ENCODE data around the gene SLC29A4. TPM values are rescaled to one million over a fixed set of nuclear protein-coding genes. Genes with fewer than 3 reads are reported as not detected.
"Not testable (repeated sequence)": the region's sequence is repeated elsewhere in the genome, so short reads cannot be mapped to it uniquely, and the experiment has no call there.

The SLC29A4 gene
- total RNA-seq, 2 donors from 2014 or later, result 5.3 TPM; not detected in 1

DNA sequence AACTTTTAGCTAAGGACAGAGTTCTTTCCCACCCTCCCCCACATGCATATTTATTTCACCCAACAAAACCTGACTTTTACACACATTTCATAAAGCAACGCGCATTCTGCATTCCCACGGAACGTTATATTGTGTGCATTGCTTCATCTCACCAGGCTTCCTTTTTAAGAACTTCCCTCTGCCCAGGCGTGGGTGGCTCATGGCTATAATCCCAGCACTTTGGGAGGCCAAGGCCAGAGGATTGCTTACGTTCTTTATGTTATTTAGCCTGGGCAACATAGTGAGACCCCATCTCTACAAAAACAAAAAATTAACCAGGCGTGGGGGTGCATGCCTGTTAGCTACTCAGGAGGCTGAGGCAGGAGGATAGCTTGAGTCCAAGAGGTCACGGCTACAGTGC, 14.9 kb upstream of the SLC29A4 start:
- H3K9me3 Mint-ChIP-seq; DNase-seq (ENCODE audit: low spot score in 2 of 2); H3K27ac Mint-ChIP-seq; H3K36me3 Mint-ChIP-seq; ATAC-seq: not testable (repeated sequence)

DNA sequence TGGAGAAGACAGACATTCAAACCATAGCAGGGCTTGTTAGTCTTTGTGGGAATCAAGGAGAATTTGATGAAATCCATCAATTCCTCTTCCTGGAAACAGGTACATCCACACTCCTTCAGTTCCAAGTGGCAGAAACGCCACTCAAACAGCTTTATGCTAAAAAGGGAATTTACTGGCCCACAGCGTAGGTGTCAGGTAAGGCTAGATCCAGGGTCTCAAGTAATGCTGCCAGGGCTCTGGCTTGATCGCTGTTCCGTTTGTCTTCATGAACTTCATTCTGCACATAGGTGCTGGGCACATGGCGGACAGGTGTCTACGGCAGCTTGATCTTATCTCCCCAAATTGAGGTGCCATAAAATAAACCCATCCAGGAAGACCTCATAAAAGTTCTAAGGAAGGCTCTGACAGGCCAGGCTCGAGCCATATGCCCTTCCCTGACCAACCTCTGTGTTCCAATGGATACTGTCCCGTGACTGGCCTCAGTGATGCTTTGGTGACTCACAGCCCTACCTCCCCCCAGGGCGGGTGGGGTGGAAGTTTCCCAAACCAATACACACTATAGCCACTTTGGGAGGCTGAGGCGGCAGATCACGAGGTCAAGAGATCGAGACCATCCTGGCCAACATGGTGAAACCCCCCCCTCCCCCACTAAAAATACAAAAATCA, 12.6 kb upstream of the SLC29A4 start:
- not testable (repeated sequence) for DNase-seq (ENCODE audit: low spot score in 2 of 2); H3K9me3 Mint-ChIP-seq; ATAC-seq; H3K27ac Mint-ChIP-seq; H3K36me3 Mint-ChIP-seq

- ATAC-seq, result no peak
- no peaks in the 10 kb centered on the region for H3K36me3 Mint-ChIP-seq
- no peak for DNase-seq (ENCODE audit: low spot score in 2 of 2)
- no peak overlapping the region for H3K27ac Mint-ChIP-seq
- no peaks in the 10 kb centered on the region for H3K9me3 Mint-ChIP-seq
Observed at GRCh38 chr7:5270788-5271187, 12.0 kb upstream of the SLC29A4 start.

DNA sequence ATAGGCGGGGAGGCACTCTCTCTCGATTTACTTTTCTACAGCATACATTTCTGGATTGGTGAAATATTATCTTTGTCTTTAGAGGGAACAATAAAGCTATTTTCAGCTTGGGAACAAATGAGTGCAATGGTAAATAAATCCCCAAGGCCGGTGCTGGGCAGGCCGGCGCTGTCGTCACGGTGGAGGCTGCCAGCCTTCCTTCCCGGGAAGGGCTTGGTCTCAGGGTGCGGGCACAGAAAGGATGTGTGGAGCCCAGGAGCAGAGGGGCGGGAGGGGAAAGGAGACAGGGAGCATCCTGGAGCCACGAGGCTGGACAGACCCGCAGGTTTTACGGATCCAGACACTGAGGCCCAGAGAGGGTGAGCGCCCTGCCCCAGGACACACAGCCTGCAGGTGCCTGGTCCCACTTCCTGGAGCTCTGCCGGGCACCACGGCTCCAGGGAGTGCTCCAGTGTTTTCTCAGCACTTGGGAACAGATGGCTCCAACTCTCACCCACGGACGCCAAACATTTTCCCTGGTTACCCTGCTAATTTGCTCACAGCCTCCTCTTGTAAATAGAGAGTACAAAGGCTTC, 8.8 kb upstream of the SLC29A4 start:
- not testable (repeated sequence) for H3K9me3 Mint-ChIP-seq; H3K27ac Mint-ChIP-seq; ATAC-seq; DNase-seq (ENCODE audit: low spot score in 2 of 2); H3K36me3 Mint-ChIP-seq

GRCh38 chr7:5274441-5274840, 8.3 kb upstream of the SLC29A4 start:
- ATAC-seq, result no peak
- no peaks in the 10 kb centered on the region for H3K36me3 Mint-ChIP-seq
- no peaks in the 10 kb centered on the region for H3K9me3 Mint-ChIP-seq
- no peak overlapping the region for H3K27ac Mint-ChIP-seq
- no peak for DNase-seq (ENCODE audit: low spot score in 2 of 2)

DNA sequence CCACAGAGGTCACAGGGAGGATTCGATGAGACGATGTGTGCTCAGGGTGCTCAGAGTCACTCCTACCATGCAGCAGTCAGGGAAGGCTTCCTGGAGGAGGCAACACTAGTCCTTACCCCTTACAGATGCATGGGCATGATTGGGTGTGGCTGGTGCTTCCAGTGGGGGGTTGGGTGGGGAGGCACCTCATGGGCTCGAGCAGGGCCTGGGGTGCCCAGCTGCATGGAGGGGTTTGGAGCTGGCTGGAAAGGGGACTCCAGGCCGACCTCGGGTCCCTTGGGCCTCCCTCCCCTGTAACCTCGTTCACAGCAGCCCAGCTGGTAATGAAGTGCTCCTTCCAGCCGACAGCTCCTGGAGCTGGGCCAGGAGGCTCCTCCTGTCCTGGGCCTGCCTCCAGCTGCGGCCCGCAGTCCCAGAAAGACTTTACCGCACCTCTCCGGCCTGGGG, 7.7 kb upstream of the SLC29A4 start:
- not testable (repeated sequence) for DNase-seq (ENCODE audit: low spot score in 2 of 2); H3K27ac Mint-ChIP-seq; ATAC-seq; H3K9me3 Mint-ChIP-seq; H3K36me3 Mint-ChIP-seq

DNA sequence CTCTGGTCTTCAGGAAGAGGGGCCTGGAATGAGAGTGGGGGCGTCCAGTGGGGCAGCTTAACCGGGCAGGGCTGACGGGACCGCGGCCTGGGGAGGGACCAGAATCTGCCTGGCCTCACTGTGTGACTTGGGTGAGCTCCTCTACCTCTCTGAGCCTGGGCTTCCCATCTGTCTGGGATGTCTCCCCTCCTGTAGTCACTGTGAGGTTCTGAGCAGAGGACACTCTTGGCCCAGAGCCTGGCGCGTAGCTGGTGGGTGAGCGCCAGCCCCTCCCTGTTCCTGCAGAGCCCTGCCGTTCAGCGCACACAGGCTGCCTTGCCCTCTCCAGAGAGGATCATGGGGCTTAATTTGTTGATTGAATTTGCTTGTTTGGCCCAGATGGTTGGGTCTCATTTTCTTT, 7.2 kb upstream of the SLC29A4 start:
- DNase-seq (ENCODE audit: low spot score in 2 of 2); ATAC-seq; H3K9me3 Mint-ChIP-seq; H3K27ac Mint-ChIP-seq; H3K36me3 Mint-ChIP-seq: not testable (repeated sequence)

DNA sequence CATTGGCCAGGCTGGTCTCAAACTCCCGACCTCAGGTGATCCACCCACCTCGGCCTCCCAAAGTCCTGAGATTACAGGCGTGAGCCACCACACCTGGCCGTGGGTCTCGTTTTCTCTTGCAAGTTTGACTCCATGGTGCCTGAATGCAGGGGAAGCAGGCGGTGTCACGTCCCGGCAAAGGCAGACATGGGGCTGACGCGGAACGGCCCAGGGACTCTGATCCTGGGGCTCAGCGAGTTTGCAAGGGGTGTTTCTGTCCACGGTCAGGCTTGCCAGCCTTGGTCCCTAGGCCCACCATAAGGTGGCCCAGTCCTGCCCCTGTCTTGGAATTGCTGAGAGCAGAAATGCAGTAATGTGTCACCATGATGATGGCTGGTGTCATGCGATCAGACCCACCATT, 6.6 kb upstream of the SLC29A4 start:
- H3K36me3 Mint-ChIP-seq; DNase-seq (ENCODE audit: low spot score in 2 of 2); ATAC-seq; H3K9me3 Mint-ChIP-seq; H3K27ac Mint-ChIP-seq: not testable (repeated sequence)

DNA sequence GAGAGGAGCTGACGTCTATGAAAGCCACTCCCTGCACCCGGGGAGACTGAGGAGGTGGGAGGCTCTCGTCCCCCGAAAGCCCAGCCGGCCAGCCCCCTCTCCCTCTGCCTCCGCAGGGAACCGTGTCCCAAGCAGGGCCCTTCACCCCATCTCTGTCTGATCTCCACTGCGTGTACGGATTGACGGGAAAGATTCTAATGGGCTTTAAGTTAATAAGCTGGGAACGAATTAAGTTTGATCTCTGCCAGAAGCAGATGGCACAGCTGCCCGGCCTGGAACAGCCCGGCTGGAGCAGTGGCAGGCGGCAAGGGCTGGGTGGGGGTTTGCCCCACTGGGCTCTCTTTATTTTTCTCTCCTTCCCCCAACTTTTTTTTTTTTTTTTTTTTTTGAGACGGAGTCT, 6.1 kb upstream of the SLC29A4 start:
- no peak overlapping the region for H3K27ac Mint-ChIP-seq
- DNase-seq (ENCODE audit: low spot score in 2 of 2) (no peak), ATAC-seq (no peak)

GRCh38 chr7:5278766-5279165, 4.0 kb upstream of the SLC29A4 start:
- Mint-ChIP-seq H3K27ac (no peak overlapping the region), H3K9me3 (no peaks in the 10 kb centered on the region), H3K36me3 (no peaks in the 10 kb centered on the region)
- ATAC-seq (no peak), DNase-seq (ENCODE audit: low spot score in 2 of 2) (no peak)

More for the DNA sequence above, 6.1 kb upstream of the SLC29A4 start:
- Mint-ChIP-seq H3K9me3 (no peaks in the 10 kb centered on the region), H3K36me3 (no peaks in the 10 kb centered on the region)

DNA sequence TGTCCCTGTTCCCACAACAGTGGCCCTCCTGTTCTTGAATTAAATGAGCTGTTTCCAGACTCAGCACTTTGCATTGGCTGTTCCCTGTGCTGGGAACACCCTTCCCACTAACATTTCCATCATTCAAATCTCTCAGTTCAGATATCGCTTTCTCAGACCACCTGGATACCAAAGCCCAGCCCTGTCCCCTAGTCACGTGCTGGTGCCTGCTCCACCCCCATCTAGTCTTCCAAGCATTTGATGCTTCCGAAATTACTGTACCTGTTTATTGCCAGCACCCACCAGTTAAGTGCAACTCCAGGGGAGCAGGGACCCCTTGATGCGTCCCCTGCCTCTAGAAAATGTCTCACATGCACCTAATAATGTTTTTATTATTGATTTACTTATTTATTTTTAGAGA, 3.0 kb upstream of the SLC29A4 start:
- Mint-ChIP-seq H3K36me3 (no peaks in the 10 kb centered on the region), H3K27ac (no peak overlapping the region), H3K9me3 (no peaks in the 10 kb centered on the region)
- ATAC-seq, result no peak
- DNase-seq (ENCODE audit: low spot score in 2 of 2), result no peak

GRCh38 chr7:5281598-5282500, 894 bp upstream of the SLC29A4 start:
- not testable (repeated sequence) for DNase-seq (ENCODE audit: low spot score in 2 of 2); ATAC-seq; H3K36me3 Mint-ChIP-seq; H3K27ac Mint-ChIP-seq; H3K9me3 Mint-ChIP-seq

- Mint-ChIP-seq H3K36me3 (no peaks in the 10 kb centered on the region), H3K27ac (no peak overlapping the region), H3K9me3 (no peaks in the 10 kb centered on the region)
- DNase-seq (ENCODE audit: low spot score in 2 of 2), result no peak
- ATAC-seq, result no peak
Observed at GRCh38 chr7:5283421-5284303, 919 bp downstream of the SLC29A4 start.

- H3K27ac Mint-ChIP-seq, result no peak overlapping the region
- no peaks in the 10 kb centered on the region for H3K9me3 Mint-ChIP-seq
- DNase-seq (ENCODE audit: low spot score in 2 of 2), result no peak
- ATAC-seq, result peak; percentile 18 to 52
- H3K36me3 Mint-ChIP-seq, result no peaks in the 10 kb centered on the region
Observed at GRCh38 chr7:5284304-5285281, 1.9 kb downstream of the SLC29A4 start.

GRCh38 chr7:5286933-5287332, 4.2 kb downstream of the SLC29A4 start:
- Mint-ChIP-seq H3K27ac (no peak overlapping the region), H3K9me3 (no peaks in the 10 kb centered on the region), H3K36me3 (no peaks in the 10 kb centered on the region)
- ATAC-seq (no peak), DNase-seq (ENCODE audit: low spot score in 2 of 2) (no peak)
